ENCODE results near the gene ADGRG3.

ADGRG3 gene

DNA sequence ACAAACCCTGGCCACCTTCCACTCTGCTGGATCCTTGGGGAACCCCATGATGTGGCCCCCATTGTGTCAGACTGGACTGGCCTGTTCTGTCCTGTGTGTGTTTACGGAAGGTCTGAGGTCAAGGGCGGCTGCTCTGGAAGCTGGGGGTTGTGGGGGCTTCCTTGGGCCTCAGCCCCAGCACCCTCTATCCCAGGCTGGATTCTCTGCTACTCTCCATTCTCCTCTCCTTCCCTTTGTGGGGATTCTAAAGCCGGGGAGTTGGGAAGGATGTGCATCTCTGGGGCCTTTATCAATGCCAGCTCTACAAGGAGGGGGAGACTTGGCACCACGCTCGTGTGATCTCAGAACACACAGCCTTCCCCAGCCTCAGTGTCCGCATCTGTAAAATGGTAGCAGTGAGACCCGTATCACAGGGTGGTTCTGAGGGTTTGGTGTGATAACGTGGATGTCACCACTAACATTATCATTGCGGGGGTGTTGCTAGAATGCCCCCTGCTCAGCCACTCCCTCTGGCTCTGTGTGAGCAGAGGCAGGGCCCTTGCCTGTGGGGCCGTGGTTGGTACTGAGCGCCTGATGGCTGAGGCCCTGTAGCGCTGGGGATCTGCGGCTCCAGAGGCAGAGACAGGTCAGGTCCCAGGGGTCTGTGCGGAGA, 21.6 kb upstream of the ADGRG3 start:
- no peak for DNase-seq (ENCODE audit: low spot score)

DNA sequence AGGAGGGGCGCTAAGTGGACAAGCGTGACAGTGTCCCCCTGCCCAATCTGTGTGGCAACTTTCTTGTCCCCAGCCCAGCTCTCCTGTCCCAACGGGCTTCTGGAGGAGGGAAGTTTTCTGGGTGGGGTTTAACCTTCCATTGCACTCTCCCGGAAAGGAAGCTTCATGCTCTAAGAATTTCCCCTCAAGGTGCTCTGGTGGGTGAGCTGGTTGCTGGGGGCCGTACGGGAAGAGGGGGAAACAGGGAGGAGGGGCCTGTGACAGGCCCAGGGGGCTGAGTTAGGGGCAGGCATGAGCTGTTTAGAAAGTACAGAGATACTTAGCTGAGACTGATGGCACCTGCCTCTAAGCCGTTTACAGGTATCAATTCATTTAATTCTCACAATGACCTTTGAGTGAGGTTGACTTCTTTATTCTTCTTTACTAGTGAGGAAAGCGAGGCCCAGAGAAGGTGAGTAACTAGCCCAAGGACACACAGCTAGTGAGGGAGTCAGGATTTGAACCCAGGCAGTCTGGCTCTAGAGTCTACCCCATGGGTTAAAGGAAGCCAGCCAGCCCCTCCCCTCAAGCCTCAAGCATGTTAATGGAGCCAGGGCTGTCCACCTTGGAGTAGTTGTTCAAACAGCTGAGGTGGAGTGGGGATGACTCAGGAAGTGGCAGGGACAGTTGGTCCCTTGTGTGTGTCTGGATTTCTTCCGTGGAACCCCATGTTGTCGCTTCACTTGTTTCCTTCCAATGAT, 20.8 kb upstream of the ADGRG3 start:
- no peak for DNase-seq (ENCODE audit: low spot score)

DNA sequence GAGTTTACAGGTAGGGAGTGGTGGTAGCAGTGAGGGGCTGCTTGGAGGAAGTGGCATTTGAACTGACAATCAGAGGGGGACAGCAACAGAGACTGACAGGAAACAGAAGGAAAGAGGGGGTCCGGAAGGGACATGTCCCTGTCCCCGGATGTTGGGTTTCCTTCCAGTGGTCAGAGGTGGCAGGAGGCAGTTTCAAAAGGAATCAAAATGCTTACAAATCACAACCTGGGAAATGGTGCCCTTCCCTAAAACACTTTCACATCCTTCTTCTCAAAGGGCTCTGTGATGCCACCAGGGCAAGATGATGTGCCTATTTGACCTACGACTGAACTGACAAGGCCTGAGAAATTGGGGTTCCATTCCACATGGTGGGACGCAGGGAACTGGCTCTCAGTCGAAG, 20.0 kb upstream of the ADGRG3 start:
- no peak for DNase-seq (ENCODE audit: low spot score)

DNA sequence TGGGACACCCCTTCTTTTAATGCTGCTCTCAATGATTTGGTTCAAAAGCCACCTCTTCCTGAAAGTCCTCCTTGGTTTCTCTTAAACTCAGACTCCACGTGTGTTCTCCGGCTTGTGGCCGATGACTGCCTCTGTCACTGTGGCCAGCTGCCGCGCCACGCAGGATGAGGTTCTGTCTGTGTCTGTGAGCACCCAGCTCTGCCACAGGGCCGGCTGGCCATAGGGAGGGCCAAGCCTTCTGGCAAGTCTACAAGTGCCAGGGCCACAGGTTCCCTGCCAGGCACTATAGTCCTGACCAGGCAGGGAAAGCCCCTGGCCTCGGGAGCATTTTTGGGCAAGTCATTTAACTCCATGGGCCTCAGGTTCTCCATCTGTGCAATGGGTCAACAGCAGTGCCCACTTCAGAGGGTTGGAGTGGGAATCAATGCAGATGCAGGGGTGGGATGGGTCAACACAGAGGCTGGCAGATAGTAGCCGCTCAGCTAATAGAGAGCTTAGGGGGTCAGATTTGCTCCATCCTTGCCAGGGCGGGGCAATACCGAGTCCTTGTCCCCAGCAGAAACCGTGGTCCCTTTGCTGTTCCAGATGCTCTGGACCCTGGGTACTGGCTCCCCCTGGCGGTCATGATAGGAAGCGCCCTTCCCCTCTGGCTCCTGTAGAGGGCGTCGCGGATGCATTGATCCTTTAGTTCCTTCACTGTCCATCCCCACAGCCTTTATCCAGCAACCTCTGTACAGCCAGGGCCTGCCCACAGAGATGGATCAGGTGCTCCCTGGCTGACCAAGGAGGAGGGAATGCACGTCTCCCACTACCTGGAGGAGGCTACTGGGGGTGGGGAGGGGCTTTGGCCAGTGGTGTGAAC, 19.3 kb upstream of the ADGRG3 start:
- DNase-seq (ENCODE audit: low spot score), result peak; percentile 69

- no peak for DNase-seq (ENCODE audit: low spot score)
Measured at GRCh38 chr16:57649443-57649751, 18.7 kb upstream of the ADGRG3 start.

- no peak for DNase-seq (ENCODE audit: low spot score)
Measured at GRCh38 chr16:57649846-57650245, 18.3 kb upstream of the ADGRG3 start.

DNA sequence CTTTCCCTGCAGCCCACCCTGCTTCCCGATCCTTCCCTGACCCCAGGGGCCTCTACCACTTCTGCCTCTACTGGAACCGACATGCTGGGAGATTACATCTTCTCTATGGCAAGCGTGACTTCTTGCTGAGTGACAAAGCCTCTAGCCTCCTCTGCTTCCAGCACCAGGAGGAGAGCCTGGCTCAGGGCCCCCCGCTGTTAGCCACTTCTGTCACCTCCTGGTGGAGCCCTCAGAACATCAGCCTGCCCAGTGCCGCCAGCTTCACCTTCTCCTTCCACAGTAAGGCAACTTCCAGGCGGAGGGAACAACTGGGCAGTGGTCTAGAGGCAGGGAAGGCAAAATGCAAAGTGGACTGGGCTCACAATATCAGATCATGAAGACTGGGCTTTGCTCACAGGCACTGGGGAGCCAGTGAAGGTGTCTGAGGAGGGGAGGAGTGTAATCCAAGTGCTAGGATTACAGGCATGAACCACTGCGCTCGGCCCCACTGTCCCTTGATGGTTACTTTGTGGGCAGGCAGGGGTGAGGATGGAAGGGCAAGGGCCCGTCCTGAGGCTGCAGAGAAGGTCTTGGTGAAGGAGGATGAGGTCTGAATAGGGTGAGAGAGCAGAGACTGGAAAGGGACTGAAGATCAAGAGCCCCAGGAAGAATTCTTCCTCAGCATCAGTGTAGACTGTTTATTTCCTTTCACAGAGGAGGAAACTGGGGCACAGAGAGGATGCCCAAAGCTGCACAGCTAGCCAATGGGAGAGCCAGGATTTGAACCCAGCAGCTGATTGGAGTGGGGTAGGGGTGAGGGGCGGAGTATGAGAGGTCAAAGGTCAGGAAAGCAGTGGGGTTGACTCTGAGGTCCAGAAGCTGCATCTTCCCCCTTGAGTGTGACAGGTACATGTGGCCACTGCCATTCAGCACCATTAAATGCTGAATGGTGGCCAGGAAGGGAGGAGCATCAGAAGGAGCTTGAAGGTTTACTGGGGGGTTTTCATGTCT, 16.5 kb upstream of the ADGRG3 start:
- no peak for DNase-seq (ENCODE audit: low spot score)

DNA sequence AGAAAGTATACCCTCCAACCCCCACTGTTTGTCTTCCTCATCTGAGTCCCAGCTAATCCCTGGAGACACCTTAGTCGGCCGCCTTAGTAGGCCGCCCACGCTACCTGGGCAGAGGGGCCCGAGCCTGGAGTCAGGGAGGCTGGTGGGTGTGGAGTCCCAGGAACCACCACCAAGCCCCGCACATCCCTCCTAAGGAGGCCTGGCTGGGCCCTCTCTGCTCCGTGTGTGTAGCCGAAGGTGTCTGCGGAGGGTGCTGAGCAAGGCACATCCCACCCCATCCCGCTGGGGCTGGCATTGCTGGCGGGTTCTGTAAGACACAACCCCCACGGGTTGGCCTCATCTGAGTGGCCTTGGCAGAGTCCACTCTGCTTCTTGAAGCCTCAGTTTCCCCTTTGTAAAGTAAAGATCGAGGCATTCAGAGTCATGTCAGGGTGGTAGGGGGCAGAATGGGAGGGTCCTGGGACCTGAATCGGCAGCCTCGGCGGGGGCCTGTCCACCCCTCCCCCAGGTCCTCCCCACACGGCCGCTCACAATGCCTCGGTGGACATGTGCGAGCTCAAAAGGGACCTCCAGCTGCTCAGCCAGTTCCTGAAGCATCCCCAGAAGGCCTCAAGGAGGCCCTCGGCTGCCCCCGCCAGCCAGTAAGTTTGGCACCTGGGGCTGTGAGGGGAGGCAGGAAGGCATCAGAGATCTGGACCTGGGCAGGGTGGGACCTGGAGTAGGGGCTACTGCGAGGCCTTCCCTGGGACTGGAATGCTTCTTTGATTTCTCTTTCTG, 15.2 kb upstream of the ADGRG3 start:
- no peak for DNase-seq (ENCODE audit: low spot score)

DNA sequence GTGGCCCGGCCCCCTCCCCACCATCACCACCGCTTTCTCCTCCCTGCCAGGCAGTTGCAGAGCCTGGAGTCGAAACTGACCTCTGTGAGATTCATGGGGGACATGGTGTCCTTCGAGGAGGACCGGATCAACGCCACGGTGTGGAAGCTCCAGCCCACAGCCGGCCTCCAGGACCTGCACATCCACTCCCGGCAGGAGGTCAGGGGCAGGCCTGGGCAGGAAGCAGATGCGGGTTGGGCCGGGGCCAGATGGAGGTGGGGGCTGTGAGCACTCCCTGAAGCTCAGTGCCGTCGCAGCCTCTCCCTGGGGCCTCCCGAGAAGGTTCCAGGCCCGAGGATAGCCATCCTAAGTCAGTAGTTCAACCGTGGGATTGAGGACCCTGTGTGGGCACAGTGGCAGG, 14.2 kb upstream of the ADGRG3 start:
- DNase-seq (ENCODE audit: low spot score), result no peak

GRCh38 chr16:57656342-57656955, 11.7 kb upstream of the ADGRG3 start:
- DNase-seq (ENCODE audit: low spot score), result no peak

DNA sequence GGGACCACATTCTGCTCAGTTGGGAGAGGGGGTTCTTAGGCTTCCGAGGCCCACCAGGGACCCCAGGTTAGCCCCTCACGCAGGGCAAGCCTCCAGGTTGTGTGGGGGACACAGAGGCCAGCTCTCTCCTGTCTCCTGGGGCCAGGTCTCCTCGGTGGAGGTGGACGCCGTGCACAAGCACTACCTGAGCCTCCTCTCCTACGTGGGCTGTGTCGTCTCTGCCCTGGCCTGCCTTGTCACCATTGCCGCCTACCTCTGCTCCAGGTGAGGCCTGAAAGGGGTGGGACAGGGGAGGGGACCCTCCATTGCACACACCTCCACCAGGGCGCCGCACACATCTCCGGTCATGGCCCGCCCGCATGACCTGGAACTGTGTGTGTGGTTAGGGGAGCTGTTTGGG, 10.9 kb upstream of the ADGRG3 start:
- DNase-seq (ENCODE audit: low spot score), result no peak

- DNase-seq (ENCODE audit: low spot score), result no peak
Measured at GRCh38 chr16:57658130-57658877, 9.8 kb upstream of the ADGRG3 start.

DNA sequence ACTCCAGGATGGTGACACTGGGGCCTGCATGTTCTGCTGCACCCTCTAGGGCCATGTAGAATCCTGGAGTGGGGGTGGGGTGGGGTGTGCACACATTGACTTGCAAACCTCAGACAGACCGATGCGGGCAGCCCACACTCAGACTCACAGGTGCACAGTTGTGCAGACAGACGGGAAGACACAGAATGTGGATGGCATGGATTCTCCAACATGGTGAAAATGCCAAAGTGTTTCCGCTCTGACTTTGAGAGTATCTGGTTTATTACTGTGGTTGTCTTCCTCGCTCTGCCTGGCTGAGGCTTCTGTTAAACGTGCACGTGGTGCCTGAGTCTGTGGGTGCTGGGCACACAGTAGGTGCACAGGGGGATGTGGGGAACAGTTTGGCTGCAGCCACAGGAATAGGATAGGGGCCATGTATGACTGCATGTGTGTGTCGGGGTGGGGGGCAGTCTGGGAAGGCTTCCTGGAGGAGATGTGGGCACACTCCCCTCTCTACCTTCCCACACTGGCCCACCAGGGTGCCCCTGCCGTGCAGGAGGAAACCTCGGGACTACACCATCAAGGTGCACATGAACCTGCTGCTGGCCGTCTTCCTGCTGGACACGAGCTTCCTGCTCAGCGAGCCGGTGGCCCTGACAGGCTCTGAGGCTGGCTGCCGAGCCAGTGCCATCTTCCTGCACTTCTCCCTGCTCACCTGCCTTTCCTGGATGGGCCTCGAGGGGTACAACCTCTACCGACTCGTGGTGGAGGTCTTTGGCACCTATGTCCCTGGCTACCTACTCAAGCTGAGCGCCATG, 9.0 kb upstream of the ADGRG3 start:
- DNase-seq (ENCODE audit: low spot score), result no peak

DNA sequence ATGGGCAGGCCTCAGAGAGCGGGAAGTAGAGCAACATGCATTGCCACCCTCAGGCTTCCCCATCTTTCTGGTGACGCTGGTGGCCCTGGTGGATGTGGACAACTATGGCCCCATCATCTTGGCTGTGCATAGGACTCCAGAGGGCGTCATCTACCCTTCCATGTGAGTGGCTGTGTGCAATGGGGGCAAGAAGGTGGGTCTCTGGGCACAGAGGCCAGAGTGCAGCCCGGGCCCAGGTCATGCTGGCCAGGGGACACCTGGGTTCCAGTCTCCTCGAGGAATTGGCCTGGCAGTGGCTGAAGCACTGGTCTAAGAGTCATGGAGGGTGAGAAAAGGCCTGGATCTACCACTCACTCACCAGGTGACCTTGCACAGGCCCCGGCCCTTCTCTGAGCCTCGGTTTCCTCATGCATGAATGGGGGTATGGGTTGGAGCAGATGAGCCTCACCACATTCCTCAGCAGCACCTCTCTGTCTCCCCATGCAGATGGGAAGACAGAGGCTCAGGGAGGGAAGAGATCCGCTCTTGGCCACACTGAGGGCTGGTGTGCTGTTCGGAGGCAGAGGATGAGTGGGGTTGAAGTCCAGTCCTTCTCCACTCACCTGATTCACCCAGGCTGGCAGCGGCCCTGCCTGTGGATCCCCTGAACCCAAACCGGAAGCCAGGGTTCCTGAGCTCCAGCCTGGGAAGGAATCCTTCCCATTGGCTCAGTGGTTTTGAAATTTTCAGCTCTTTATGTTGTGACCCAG, 7.2 kb upstream of the ADGRG3 start:
- no peak for DNase-seq (ENCODE audit: low spot score)

GRCh38 chr16:57661510-57661909, 6.6 kb upstream of the ADGRG3 start:
- DNase-seq (ENCODE audit: low spot score), result no peak

- no peak for DNase-seq (ENCODE audit: low spot score)
Measured at GRCh38 chr16:57661936-57662906, 5.9 kb upstream of the ADGRG3 start.

DNA sequence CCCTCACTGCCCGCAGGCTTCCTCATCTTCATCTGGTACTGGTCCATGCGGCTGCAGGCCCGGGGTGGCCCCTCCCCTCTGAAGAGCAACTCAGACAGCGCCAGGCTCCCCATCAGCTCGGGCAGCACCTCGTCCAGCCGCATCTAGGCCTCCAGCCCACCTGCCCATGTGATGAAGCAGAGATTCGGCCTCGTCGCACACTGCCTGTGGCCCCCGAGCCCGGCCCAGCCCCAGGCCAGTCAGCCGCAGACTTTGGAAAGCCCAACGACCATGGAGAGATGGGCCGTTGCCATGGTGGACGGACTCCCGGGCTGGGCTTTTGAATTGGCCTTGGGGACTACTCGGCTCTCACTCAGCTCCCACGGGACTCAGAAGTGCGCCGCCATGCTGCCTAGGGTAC, 4.7 kb upstream of the ADGRG3 start:
- DNase-seq (ENCODE audit: low spot score), result no peak
